ENCODE data around the gene VRK3.

DNA sequence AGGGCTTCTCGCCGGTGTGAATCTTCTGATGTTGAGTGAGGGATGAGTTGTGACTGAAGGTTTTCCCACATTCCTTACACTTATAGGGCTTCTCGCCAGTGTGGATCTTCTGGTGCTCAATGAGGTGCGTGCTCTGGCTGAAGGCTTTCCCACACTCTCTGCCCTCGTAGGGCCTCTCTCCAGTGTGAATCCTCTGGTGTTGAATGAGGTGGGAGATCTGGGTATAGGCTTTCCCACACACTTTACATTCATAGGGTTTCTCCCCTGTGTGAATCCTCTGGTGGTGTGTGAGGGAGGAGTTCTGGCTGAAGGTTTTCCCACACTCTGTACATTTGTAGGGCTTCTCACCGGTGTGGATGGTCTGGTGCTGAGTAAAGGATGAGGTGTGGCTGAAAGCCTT is 33.9 kb upstream of the VRK3 start:
- TF ChIP-seq CTCF (IDR thresholded peaks at IDR 0.05; ENCODE audit: low read depth, low read length, missing input control) (no peak), SP1 (IDR thresholded peaks at IDR 0.05) (no peak), JUND (IDR thresholded peaks at IDR 0.05) (no peak), REST (IDR thresholded peaks at IDR 0.05) (no peak), YY1 (IDR thresholded peaks at IDR 0.05) (no peak), GABPA (IDR thresholded peaks at IDR 0.05 in 1 of 2, conservative IDR thresholded peaks at IDR 0.05 in 1 of 2) (no peak), MAX (IDR thresholded peaks at IDR 0.05) (no peak), HNF4G (IDR thresholded peaks at IDR 0.05) (no peak), RAD21 (IDR thresholded peaks at IDR 0.05) (no peak)
- TF ChIP-seq, protein P1, sequence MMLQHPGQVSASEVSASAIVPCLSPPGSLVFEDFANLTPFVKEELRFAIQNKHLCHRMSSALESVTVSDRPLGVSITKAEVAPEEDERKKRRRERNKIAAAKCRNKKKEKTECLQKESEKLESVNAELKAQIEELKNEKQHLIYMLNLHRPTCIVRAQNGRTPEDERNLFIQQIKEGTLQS (IDR thresholded peaks at IDR 0.05) = no peak

All from liver (tissue), 3 donors.